OCI-LY7 (cell line): Measurements from ENCODE around the gene ZNF213.

ENCODE experiments used
- CTCF ChIP-seq: fragments of 200-600 bp; sonication (generic); conservative IDR thresholded peaks from 2 replicates; pipeline ENCODE4 v1.5.1; 2014; ENCODE audit warnings: mild to moderate bottlenecking, antibody characterized with exemption, low read length, moderate library complexity, mixed read lengths
- EZH2phosphoT487 ChIP-seq: fragments of 200-600 bp; sonication (generic); IDR thresholded peaks from 2 replicates; pipeline ENCODE4 v1.6.1; 2018; ENCODE audit warnings: low read depth, borderline replicate concordance, mild to moderate bottlenecking, mixed run types, antibody characterized with exemption, low read length, moderate library complexity, mixed read lengths

GRCh38 chr16:3164121-3164991, 29.5 kb downstream of the ZNF213 start:
- TF ChIP-seq CTCF (no peak), EZH2phosphoT487 (no peak)
